WERI-Rb-1 (cell line): ENCODE measurements around the gene RERGL.

Experiments
- DNase-seq: peaks from one replicate; pipeline ENCODE4 v3.0.0-alpha.2; 2020
- H3K27ac ChIP-seq: fragments of 250-450 bp; sonication (Bioruptor Pico); 2 replicates; pipeline ENCODE4 v1.5.1; 2020; ENCODE audit warnings: mild to moderate bottlenecking, moderate library complexity
- H3K27me3 ChIP-seq: fragments of 250-450 bp; sonication (Bioruptor Pico); 2 replicates; pipeline ENCODE4 v1.5.1; 2021; ENCODE audit warnings: mild to moderate bottlenecking, low read depth, moderate library complexity; ENCODE audit not compliant: insufficient read depth, severe bottlenecking
- H3K36me3 ChIP-seq: fragments of 250-450 bp; sonication (Bioruptor Pico); 2 replicates; pipeline ENCODE4 v1.5.1; 2020; ENCODE audit warnings: mild to moderate bottlenecking, moderate library complexity
- H3K4me3 ChIP-seq: 2 replicates; pipeline ENCODE4 v1.5.1; 2011; ENCODE audit warnings: low read depth, mild to moderate bottlenecking, control low read depth, low read length
- H3K9me3 ChIP-seq: fragments of 250-450 bp; sonication (Bioruptor Pico); 2 replicates; pipeline ENCODE4 v1.5.1; 2021; ENCODE audit warnings: mild to moderate bottlenecking, moderate library complexity; ENCODE audit not compliant: severe bottlenecking
- TF ChIP-seq, protein P1 (sequence below): IDR thresholded peaks from 2 replicates; pipeline ENCODE4 v1.5.1; 2011; ENCODE audit warnings: low read depth, mild to moderate bottlenecking, control low read depth, inconsistent platforms, low read length

Gene RERGL

GRCh38 chr12:18120899-18121298 is 30.9 kb upstream of the RERGL start:
- Histone ChIP-seq H3K4me3 (no peak overlapping the region), H3K27me3 (no peaks in the 10 kb centered on the region), H3K9me3 (no peaks in the 10 kb centered on the region), H3K27ac (no peak overlapping the region), H3K36me3 (no peaks in the 10 kb centered on the region)
- no peak for DNase-seq
- TF ChIP-seq, protein P1, sequence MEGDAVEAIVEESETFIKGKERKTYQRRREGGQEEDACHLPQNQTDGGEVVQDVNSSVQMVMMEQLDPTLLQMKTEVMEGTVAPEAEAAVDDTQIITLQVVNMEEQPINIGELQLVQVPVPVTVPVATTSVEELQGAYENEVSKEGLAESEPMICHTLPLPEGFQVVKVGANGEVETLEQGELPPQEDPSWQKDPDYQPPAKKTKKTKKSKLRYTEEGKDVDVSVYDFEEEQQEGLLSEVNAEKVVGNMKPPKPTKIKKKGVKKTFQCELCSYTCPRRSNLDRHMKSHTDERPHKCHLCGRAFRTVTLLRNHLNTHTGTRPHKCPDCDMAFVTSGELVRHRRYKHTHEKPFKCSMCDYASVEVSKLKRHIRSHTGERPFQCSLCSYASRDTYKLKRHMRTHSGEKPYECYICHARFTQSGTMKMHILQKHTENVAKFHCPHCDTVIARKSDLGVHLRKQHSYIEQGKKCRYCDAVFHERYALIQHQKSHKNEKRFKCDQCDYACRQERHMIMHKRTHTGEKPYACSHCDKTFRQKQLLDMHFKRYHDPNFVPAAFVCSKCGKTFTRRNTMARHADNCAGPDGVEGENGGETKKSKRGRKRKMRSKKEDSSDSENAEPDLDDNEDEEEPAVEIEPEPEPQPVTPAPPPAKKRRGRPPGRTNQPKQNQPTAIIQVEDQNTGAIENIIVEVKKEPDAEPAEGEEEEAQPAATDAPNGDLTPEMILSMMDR: no peak

DNA sequence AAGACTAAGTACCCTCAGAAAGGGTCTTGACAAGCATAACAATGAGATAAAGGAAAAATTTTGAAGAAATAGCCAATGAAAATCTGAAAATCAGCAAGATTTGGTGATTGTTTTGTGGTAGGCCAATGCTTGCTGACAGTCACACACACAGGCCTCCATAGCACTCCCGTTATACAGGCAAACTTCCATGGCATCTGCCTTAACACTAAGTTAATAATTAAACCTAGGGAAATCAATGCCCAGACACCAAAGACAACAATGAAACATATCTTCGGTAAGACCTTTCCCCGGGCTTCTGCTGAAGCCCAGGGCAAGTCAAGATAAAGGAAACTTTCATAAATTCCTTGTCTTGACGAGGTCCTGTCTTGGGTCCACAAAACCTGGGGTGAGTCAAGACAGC is 18.6 kb upstream of the RERGL start:
- no peak for DNase-seq
- Histone ChIP-seq H3K9me3 (no peaks in the 10 kb centered on the region), H3K27me3 (no peaks in the 10 kb centered on the region), H3K27ac (no peak overlapping the region), H3K4me3 (no peak overlapping the region), H3K36me3 (no peaks in the 10 kb centered on the region)
- TF ChIP-seq, protein P1: no peak

DNA sequence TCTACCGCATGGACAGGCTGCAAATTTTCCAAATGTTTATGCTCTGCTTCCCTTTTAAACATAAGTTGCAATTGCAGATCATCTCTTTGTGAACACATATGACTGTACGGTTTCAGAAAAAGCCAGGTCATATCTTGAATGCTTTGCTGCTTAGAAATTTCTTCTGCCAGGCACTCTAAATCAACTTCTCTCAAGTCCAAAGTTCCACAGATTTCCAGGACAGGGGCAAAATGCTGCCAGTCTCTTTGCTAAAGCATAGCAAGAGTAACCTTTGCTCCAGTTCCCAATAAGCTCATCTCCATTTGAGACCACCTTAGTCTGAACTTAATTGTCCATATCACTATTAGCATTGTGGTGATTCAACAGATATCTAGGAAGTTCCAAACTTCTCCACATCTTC is 13.6 kb upstream of the RERGL start:
- Histone ChIP-seq H3K9me3 (no peaks in the 10 kb centered on the region), H3K36me3 (no peaks in the 10 kb centered on the region), H3K4me3 (no peak overlapping the region), H3K27me3 (no peaks in the 10 kb centered on the region), H3K27ac (no peak overlapping the region)
- TF ChIP-seq, protein P1: no peak
- no peak for DNase-seq

- Histone ChIP-seq H3K27me3 (no peaks in the 10 kb centered on the region), H3K4me3 (no peak overlapping the region), H3K9me3 (no peaks in the 10 kb centered on the region), H3K36me3 (no peaks in the 10 kb centered on the region), H3K27ac (no peak overlapping the region)
- TF ChIP-seq, protein P1: no peak
- DNase-seq: no peak
These were observed 11.1 kb upstream of the RERGL start for GRCh38 chr12:18101043-18101442.

DNA sequence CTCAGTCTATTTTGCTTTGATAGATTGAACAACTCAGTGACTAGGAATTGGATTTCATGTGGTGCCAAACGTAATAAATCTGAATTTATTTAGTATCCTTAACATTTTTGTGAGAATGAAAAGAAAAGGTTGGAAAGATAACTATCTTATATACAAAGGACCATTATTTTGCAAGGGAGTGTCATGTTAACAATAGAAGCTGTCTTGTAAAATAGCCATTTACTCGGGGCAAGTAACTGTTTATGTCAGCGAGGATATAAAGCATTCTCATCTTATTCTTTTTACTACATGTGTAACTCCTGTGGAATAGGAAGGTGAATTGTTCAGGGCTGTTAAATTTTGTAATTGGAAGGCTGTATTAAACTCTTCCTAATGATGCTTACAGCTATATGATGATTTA is 5.9 kb downstream of the RERGL start:
- Histone ChIP-seq H3K36me3 (no peaks in the 10 kb centered on the region), H3K27ac (no peak overlapping the region), H3K27me3 (no peaks in the 10 kb centered on the region), H3K9me3 (no peaks in the 10 kb centered on the region), H3K4me3 (no peak overlapping the region)
- TF ChIP-seq, protein P1: no peak
- no peak for DNase-seq

DNA sequence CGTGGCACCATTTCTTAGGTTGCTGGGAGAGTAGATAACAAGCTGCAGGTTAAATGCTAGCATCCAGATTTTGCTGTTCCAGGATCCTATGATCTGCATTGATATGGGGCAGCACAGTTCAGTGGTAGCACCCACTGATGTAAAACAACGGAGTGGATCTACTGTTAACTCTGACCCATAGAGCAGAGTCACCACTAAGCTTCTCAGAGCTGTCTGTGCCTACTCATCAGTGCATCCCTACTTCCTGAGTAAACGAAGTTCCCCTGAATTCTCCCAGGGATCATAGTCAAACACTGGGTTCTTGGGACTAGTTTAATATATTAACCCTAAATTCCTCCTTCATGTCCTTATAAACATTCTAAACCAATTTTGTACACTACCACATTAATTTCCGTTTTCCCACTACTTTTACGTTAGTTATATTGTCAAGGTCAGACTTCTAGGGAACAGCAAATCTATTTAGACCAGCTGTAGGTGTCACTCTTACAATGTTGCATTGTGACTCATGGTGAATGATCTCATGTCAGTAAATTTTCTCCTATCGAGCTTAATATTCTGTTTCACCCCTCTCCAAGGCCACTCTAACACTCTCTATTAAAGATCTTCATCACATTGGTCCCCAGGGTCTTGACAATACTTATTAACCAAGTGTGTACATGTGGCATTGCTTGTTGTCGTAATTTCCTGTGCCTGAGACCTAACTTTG is 10.3 kb downstream of the RERGL start:
- no peak overlapping the region for H3K27ac ChIP-seq

More for the DNA sequence above, 10.3 kb downstream of the RERGL start:
- no peaks in the 10 kb centered on the region for H3K27me3 ChIP-seq
- no peaks in the 10 kb centered on the region for H3K9me3 ChIP-seq
- no peaks in the 10 kb centered on the region for H3K36me3 ChIP-seq
- DNase-seq: no peak
- no peak overlapping the region for H3K4me3 ChIP-seq
- TF ChIP-seq, protein P1: no peak
